Activated T-helper 17 cell treated with anti-CD3 and anti-CD28 coated beads, Interleukin-2, amount 50 U/mL, for 72 hours (primary cell): Measurements from ENCODE around the gene DOHH. TPM values are rescaled to one million over a fixed set of nuclear protein-coding genes. Genes with fewer than 3 reads are reported as not detected.

Experiments used
- ATAC-seq: fragments of 150-1000 bp; cut with Tn5 transposase; replicated peaks from 2 replicates; pipeline ENCODE4 v1.10.0; 2021; ENCODE audit warnings: mild to moderate bottlenecking, moderate library complexity
- H3K27ac Mint-ChIP-seq: one replicate; pipeline ENCODE4 v1.8.0; 2022; ENCODE audit warnings: mixed read lengths
- H3K27me3 Mint-ChIP-seq: one replicate; pipeline ENCODE4 v1.8.0; 2022; ENCODE audit warnings: mixed read lengths
- H3K36me3 Mint-ChIP-seq: one replicate; pipeline ENCODE4 v1.8.0; 2022; ENCODE audit warnings: low read depth, mild to moderate bottlenecking, mixed read lengths
- H3K4me1 Mint-ChIP-seq: one replicate; pipeline ENCODE4 v1.8.0; 2022; ENCODE audit warnings: mixed read lengths
- H3K4me3 Mint-ChIP-seq: one replicate; pipeline ENCODE4 v1.8.0; 2022; ENCODE audit warnings: mild to moderate bottlenecking, mixed read lengths
- H3K9me3 Mint-ChIP-seq: one replicate; pipeline ENCODE4 v1.8.0; 2022; ENCODE audit warnings: mixed read lengths
- total RNA-seq, 2 donors: library from RNA; stranded (reverse); gene quantifications; one replicate each; pipeline ENCODE4 v1.2.3, GENCODE V29; 2022

DOHH gene
- total RNA-seq, 2 donors from 2014 or later = 11.1 to 22.2 TPM

DNA sequence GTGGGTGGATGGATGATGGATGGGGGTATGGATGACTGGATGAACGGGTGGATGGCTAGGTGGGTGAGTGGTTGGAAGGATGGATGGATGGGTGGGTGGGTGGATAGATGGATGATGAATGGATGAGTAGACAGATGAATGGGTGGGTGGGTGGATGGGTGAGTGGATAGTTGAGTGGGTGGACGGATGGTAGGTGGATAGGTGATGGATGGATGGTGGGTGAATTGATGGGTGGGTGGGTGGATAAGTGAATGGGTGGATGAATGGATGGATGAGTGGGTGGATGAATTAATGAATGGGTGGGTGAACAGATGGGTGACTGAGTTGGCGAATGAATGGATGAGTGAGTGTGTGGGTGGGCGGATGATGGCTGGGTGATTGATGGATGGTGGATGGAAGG, 25.0 kb downstream of the DOHH start:
- Mint-ChIP-seq H3K4me3 (no peak overlapping the region), H3K9me3 (no peaks in the 10 kb centered on the region), H3K27me3 (no peaks in the 10 kb centered on the region), H3K36me3 (no peaks in the 10 kb centered on the region), H3K4me1 (peaks cover 7% of the 10 kb centered on the region), H3K27ac (no peak overlapping the region)
- ATAC-seq = no peak

DNA sequence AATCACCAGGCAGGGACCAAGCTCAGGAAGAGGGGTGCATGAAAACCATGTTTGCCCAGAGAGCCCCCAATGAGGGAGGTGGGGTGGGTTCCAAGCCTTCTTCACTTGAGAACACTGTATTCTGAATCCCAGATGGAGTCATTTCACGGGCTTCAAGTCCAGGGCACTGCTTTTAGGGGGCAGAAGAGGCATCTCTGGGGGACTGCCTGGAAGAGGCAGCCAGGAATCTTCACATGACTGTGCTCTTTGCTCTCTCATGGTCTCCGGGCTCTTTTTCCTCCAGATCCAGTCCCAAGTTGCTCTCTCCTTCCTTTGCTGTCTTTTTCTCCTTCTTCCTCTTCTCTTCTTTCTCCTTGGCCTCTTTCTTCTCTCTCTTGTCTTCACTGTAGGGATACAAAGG, 25.9 kb downstream of the DOHH start:
- Mint-ChIP-seq H3K4me1 (peaks cover 7% of the 10 kb centered on the region), H3K27me3 (no peaks in the 10 kb centered on the region), H3K27ac (no peak overlapping the region), H3K36me3 (no peaks in the 10 kb centered on the region), H3K9me3 (no peaks in the 10 kb centered on the region), H3K4me3 (no peak overlapping the region)
- no peak for ATAC-seq

GRCh38 chr19:3474010-3474409, 26.5 kb downstream of the DOHH start:
- Mint-ChIP-seq H3K36me3 (no peaks in the 10 kb centered on the region), H3K9me3 (no peaks in the 10 kb centered on the region), H3K27me3 (no peaks in the 10 kb centered on the region), H3K4me3 (no peak overlapping the region), H3K27ac (no peak overlapping the region), H3K4me1 (peaks cover 7% of the 10 kb centered on the region)
- ATAC-seq = no peak

DNA sequence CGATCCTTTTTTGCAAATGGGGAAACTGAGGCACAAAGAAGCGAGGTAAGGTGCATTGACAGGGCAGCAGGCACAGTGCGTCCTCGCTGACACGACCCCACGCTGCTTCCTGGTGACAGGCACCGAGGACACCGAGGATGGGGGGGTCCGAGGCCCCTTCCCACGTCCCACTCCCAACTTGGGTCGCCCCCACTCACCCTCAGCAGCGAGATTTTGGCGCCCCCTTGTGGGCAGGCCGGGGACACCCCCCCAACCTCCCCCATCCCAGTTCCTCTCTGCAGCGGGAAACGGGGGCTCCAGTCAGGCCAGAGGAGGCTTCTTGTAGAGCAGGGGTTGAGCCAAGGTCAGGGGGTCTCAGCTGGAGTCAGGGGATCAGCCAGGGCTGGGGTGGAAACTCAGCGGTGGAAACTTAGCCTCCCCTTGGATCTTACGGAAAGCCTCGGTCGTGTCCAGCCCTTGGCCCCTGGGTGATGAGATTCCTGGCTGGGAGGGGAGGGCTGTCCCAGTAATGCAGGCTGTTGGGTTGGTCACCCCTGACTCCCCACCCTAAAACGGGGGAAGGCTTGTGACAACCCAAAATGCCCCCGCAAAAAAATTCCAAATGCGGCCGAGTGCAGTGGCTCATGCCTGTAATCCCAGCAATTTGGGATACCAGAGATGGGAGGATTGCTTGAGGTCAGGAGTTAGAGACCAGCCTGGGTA, 28.4 kb downstream of the DOHH start:
- H3K27ac Mint-ChIP-seq = no peak overlapping the region
- no peaks in the 10 kb centered on the region for H3K9me3 Mint-ChIP-seq
- H3K4me1 Mint-ChIP-seq = no peaks in the 10 kb centered on the region
- H3K36me3 Mint-ChIP-seq = no peaks in the 10 kb centered on the region
- ATAC-seq = no peak
- no peak overlapping the region for H3K4me3 Mint-ChIP-seq
- H3K27me3 Mint-ChIP-seq = no peaks in the 10 kb centered on the region

GRCh38 chr19:3470500-3471128, 29.9 kb downstream of the DOHH start:
- no peaks in the 10 kb centered on the region for H3K27me3 Mint-ChIP-seq
- ATAC-seq = no peak
- no peak overlapping the region for H3K4me3 Mint-ChIP-seq
- H3K4me1 Mint-ChIP-seq = no peaks in the 10 kb centered on the region
- H3K36me3 Mint-ChIP-seq = peaks cover under 1% of the 10 kb centered on the region
- H3K9me3 Mint-ChIP-seq = no peaks in the 10 kb centered on the region
- H3K27ac Mint-ChIP-seq = no peak overlapping the region

- Mint-ChIP-seq H3K36me3 (peaks cover 4% of the 10 kb centered on the region), H3K4me1 (no peaks in the 10 kb centered on the region), H3K4me3 (no peak overlapping the region), H3K27me3 (no peaks in the 10 kb centered on the region), H3K27ac (no peak overlapping the region), H3K9me3 (no peaks in the 10 kb centered on the region)
- peak; percentile 19 for ATAC-seq
Measured at GRCh38 chr19:3469638-3470499, 30.6 kb downstream of the DOHH start.

DNA sequence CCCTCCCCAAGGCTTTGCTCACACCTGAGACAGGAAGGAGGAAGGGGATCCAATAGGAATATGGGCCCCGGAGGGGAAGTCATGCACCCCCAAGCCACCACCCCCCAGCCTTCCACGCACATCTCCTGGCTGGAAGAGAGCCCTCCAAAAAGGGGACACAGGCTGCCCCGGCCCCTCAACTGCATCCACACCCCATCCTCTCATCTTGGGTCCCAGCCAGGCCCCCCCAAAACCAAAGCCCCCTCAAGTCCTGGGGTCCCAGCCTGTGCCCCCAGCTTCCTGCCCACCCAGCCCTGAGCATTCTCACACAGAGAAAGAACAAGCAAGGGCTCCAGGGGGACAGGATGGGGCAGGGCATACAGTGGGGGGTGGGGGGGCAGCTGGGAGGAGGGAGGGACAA, 32.3 kb downstream of the DOHH start:
- no peaks in the 10 kb centered on the region for H3K4me1 Mint-ChIP-seq
- peaks cover 4% of the 10 kb centered on the region for H3K36me3 Mint-ChIP-seq
- no peaks in the 10 kb centered on the region for H3K27me3 Mint-ChIP-seq
- H3K27ac Mint-ChIP-seq = no peak overlapping the region
- ATAC-seq = no peak
- H3K9me3 Mint-ChIP-seq = no peaks in the 10 kb centered on the region
- no peak overlapping the region for H3K4me3 Mint-ChIP-seq

- no peaks in the 10 kb centered on the region for H3K4me1 Mint-ChIP-seq
- no peak overlapping the region for H3K27ac Mint-ChIP-seq
- H3K4me3 Mint-ChIP-seq = no peak overlapping the region
- no peaks in the 10 kb centered on the region for H3K9me3 Mint-ChIP-seq
- peaks cover 9% of the 10 kb centered on the region for H3K36me3 Mint-ChIP-seq
- no peaks in the 10 kb centered on the region for H3K27me3 Mint-ChIP-seq
- no peak for ATAC-seq
Measured at GRCh38 chr19:3467437-3468198, 32.9 kb downstream of the DOHH start.

DNA sequence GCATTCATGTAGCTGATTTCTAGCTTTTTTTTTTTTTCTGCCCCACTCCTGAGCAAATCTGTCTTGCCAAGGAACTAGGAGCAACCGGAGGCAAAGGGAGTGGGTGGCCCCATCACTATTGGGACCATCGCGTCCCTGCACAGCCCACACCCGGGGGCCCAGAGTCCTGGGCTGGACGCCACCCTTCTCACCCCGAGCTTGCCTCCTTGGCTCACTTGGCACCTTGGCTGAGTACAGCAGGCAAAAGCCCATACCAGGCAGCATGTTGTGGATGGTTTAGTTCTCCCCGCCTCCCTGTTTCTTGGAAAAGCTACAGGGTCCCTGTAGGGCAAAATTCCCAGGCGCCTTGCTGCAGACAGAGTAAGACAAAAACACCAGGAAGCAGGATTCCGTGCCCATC, 33.8 kb downstream of the DOHH start:
- Mint-ChIP-seq H3K27me3 (no peaks in the 10 kb centered on the region), H3K36me3 (peaks cover 11% of the 10 kb centered on the region), H3K4me3 (no peak overlapping the region), H3K9me3 (no peaks in the 10 kb centered on the region), H3K4me1 (no peaks in the 10 kb centered on the region), H3K27ac (peak overlapping the region; percentile 48)
- ATAC-seq = no peak

DNA sequence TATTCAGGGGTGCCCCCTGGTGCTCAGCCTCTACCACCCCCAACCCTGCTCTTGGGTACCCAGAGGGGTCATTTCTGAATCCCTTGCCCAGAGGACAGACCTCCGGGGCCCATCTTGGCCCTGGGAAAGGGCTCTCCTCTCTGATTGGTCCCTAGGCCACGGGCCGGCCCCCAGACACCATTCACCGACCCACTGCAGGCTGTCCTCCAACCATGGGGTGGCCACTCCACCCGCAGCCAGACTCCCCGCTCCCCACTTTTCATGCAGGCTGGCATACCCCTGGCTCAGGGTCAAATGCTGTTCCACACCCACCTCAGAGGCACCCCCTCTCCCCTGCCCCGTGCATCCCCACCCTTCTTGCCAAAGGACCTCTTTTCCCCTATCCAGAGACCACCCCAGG, 34.9 kb downstream of the DOHH start:
- Mint-ChIP-seq H3K4me1 (no peaks in the 10 kb centered on the region), H3K27me3 (no peaks in the 10 kb centered on the region), H3K36me3 (peaks cover 11% of the 10 kb centered on the region), H3K9me3 (no peaks in the 10 kb centered on the region), H3K27ac (no peak overlapping the region), H3K4me3 (no peak overlapping the region)
- ATAC-seq = no peak

DNA sequence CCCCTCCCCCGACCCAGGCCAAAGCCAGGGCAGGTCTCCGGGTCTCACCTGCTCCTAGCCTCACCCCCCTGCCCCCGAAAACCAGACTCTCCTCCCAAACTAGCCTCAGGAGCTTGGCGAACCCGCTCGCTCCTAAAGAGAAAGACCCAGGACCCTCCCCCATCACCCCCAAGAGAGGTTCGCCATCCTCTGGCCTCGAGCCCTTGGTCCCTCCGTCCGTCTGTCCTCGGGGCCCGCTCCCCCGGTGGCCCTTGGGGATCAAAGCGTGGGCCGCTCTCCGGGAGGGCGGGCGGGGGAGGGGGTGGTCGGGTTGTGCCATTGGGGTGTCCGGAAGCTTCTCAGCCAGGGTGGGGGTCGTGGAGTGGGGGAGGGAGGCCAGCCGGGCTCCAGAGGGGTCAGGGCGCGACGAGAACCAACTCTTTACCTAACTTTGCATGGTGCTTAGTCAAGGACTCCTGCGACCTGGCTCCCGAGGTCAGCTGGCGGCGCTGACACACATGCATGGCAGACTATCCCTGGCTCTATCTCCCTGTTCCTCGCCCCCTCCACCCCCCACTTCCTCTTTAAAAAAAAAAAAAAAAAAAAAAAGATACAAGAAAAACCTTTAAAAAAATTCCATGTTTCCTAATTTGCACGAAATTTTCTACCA, 35.8 kb downstream of the DOHH start:
- Mint-ChIP-seq H3K9me3 (no peaks in the 10 kb centered on the region), H3K4me1 (no peaks in the 10 kb centered on the region), H3K27me3 (no peaks in the 10 kb centered on the region), H3K36me3 (peaks cover 11% of the 10 kb centered on the region), H3K27ac (no peak overlapping the region), H3K4me3 (no peak overlapping the region)
- no peak for ATAC-seq

GRCh38 chr19:3463714-3464586, 36.5 kb downstream of the DOHH start:
- no peak for ATAC-seq
- Mint-ChIP-seq H3K9me3 (no peaks in the 10 kb centered on the region), H3K36me3 (peaks cover 11% of the 10 kb centered on the region), H3K27me3 (no peaks in the 10 kb centered on the region), H3K4me1 (no peaks in the 10 kb centered on the region), H3K4me3 (no peak overlapping the region), H3K27ac (no peak overlapping the region)

DNA sequence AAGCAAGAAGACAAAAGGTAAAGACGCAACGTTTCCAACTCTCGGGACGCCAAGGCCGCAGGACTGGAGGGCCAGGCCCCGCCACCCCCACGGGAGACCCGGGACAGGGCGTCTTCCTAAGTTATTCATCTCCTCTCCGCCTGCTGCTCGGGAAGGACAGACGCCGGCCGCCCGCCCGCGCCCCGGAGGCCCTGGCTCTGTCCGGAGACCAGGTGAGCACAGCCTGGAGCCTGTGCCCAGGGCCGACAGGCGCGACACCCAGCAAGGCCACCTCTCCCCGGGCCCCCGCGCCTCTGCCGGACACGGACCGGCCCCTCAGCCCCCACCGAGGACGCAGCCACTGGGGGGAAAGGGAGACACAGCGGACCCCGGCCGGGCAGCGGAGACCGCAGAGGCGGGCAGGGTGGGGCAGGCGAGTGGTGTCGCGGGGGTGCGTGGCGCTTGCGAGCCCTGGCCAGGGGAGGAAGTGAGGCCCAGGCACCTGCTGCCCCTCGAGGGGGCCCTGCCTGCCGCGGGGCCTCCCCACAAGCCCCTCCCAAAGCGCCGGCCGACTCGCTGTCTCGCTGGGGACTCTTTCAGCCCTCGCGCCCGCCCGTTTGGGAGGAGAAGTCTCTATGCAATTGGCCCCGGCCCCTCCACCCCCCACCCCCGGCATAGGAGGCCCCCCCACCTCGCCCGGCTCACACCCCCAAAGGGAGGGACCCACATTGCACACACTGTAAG, 37.3 kb downstream of the DOHH start:
- no peaks in the 10 kb centered on the region for H3K4me1 Mint-ChIP-seq
- no peaks in the 10 kb centered on the region for H3K27me3 Mint-ChIP-seq
- ATAC-seq = no peak
- H3K4me3 Mint-ChIP-seq = no peak overlapping the region
- peaks cover 11% of the 10 kb centered on the region for H3K36me3 Mint-ChIP-seq
- no peaks in the 10 kb centered on the region for H3K9me3 Mint-ChIP-seq
- no peak overlapping the region for H3K27ac Mint-ChIP-seq
